ENCODE results near the gene DTD2. TPM values are rescaled to one million over a fixed set of nuclear protein-coding genes. Genes with fewer than 3 reads are reported as not detected.

DTD2 gene
- total and polyA plus RNA-seq, 2 of the 8 experiments (the other 6 are each of a cell fraction or from before 2014, with no cell fraction given), result 12.0 to 19.5 TPM

- DNase-seq (ENCODE audit: low read depth in 1 of 2, low spot score in 2 of 2) (no peak), FAIRE-seq (no peak)
- CTCF ChIA-PET (ENCODE audit: partially characterized antibody), result interaction anchor here (1.1 kb wide), 1 partner anchor 24 kb away, joined by 3 read pairs; no protein-coding TSS in a partner anchor
- H2BK120ac ChIP-seq (replicated peaks; ENCODE audit: low read depth, low read length), result no peak overlapping the region
- TF ChIP-seq SP1 (IDR thresholded peaks at IDR 0.05; ENCODE audit: low read depth, low read length) (no peak), SIRT6 (IDR thresholded peaks at IDR 0.05; ENCODE audit: low read length) (no peak), ATF3 (IDR thresholded peaks at IDR 0.05; ENCODE audit: insufficient read depth, low read depth, low read length) (no peak)
- POLR2A ChIA-PET (ENCODE audit: partially characterized antibody), result interaction anchor here (1.0 kb wide), 1 partner anchor 9 kb away, joined by 3 read pairs; no protein-coding TSS in a partner anchor
- no peaks in the 10 kb centered on the region for H3K27me3 ChIP-seq (replicated peaks in 1 of 4; ENCODE audit: control insufficient read depth in 3 of 4, extremely low read depth in 1 of 4, insufficient read depth in 3 of 4, low read length in 3 of 4)
- no peak overlapping the region for H4K5ac ChIP-seq (ENCODE audit: insufficient read length, low read depth, low read length)
- H3K36me3 ChIP-seq (ENCODE audit: control insufficient read depth in 2 of 4, insufficient read depth in 4 of 4, low read length in 3 of 4), result no peaks in the 10 kb centered on the region
- H4K20me1 ChIP-seq (replicated peaks in 1 of 2; ENCODE audit: control insufficient read depth in 1 of 2, insufficient read depth in 2 of 2, low read length in 2 of 2), result no peaks in the 10 kb centered on the region
- no peaks in the 10 kb centered on the region for H3K79me1 ChIP-seq (ENCODE audit: low read depth, low read length)
- H3K23me2 ChIP-seq (ENCODE audit: low read depth, low read length), result no peaks in the 10 kb centered on the region; the same call in 1 of the 2 replicates
- no peak overlapping the region for H4K91ac ChIP-seq (replicated peaks; ENCODE audit: insufficient read length, low read length)
- no peak overlapping the region for H2BK15ac ChIP-seq (ENCODE audit: low read length)
- no peak overlapping the region for H2BK5ac ChIP-seq (ENCODE audit: low read depth, low read length)
- no peak overlapping the region for H2AFZ ChIP-seq (ENCODE audit: low read length)
- H3K4me3 ChIP-seq (ENCODE audit: extremely low read depth in 1 of 4, insufficient read depth in 2 of 4, low read depth in 3 of 4, low read length in 4 of 4), result no peak overlapping the region
- no peaks in the 10 kb centered on the region for H3K79me2 ChIP-seq (ENCODE audit: control insufficient read depth in 1 of 2, insufficient read depth in 2 of 2, low read length in 2 of 2)
- H3K18ac ChIP-seq (ENCODE audit: extremely low read depth, low read length), result no peak overlapping the region
- peaks cover 0 to 4% (median 0%) of the 10 kb centered on the region in 4 experiments; a peak in 2 of 7 replicates for H3K4me1 ChIP-seq (replicated peaks in 1 of 4; ENCODE audit: control insufficient read depth in 3 of 4, insufficient read depth in 4 of 4, low read length in 3 of 4)
- no peak overlapping the region for H2BK20ac ChIP-seq (ENCODE audit: low read length)
- no peak overlapping the region for H4K8ac ChIP-seq (ENCODE audit: extremely low read depth, insufficient read depth, low read length)
- H3K56ac ChIP-seq (replicated peaks; ENCODE audit: insufficient read length, low read depth, low read length), result no peak overlapping the region
- H3K27ac ChIP-seq (ENCODE audit: low read depth, low read length), result no peak overlapping the region
- no peak overlapping the region for H3K14ac ChIP-seq (ENCODE audit: insufficient read length)
- no peaks in the 10 kb centered on the region for H3K9me3 ChIP-seq (ENCODE audit: insufficient read depth in 2 of 2, low read depth in 1 of 2, low read length in 1 of 2)
- no peak overlapping the region for H3K4me2 ChIP-seq (ENCODE audit: insufficient read depth in 1 of 2, low read depth in 2 of 2, low read length in 2 of 2)
- no peak overlapping the region for H2AK5ac ChIP-seq (ENCODE audit: low read depth, low read length)
- H3K9ac ChIP-seq (replicated peaks in 1 of 4; ENCODE audit: extremely low read depth in 1 of 4, low read depth in 3 of 4, low read length in 3 of 4), result no peak overlapping the region
- H2BK12ac ChIP-seq (ENCODE audit: low read depth, low read length), result no peak overlapping the region
- H3K4ac ChIP-seq (replicated peaks; ENCODE audit: insufficient read length, low read depth, low read length), result no peak overlapping the region
- no peak overlapping the region for H3K23ac ChIP-seq (ENCODE audit: insufficient read length)
Observed at GRCh38 chr14:31425905-31426304, 31.4 kb downstream of the DTD2 start.
